Testis (tissue), 2 donors: ENCODE data around the gene KLC1.

ENCODE experiments used
- POLR2A ChIP-seq: fragments of 450-650 bp; IDR thresholded peaks from one replicate; pipeline ENCODE4 v1.6.1; 2017; ENCODE audit warnings: antibody characterized with exemption, mild to moderate bottlenecking, moderate library complexity
- TF ChIP-seq, protein P1 (sequence below), 3 experiments: fragments of 450-650 bp in 2 of 3; fragments of 200-600 bp in 1 of 3; sonication (generic) in 1 of 3; IDR thresholded peaks; one replicate each; pipeline ENCODE4 v1.5.1; 2016 to 2019; ENCODE audit warnings: antibody characterized with exemption in 3 of 3, mild to moderate bottlenecking in 2 of 3, moderate library complexity in 1 of 3

DNA sequence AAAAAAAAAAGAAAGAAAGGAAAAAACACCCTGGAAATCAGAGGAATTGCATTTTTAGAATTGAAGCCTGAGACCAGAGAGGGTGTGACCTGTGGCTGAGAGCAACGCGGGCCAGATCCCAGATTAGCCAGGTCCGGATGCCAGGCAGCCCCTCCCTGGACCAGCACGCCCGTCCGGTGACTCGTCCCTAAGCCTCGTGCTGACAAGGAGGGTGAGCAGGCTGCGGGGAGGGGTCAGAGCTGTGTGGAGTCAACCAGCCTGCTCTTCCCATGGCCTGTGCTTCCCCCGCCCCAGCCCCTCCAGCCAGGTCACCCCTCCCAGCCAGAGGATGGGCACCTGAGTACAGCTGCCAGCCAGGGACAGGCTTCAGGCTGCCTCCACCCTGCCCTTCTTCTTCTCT lies 4.2 kb upstream of the KLC1 start:
- TF ChIP-seq, protein P1, sequence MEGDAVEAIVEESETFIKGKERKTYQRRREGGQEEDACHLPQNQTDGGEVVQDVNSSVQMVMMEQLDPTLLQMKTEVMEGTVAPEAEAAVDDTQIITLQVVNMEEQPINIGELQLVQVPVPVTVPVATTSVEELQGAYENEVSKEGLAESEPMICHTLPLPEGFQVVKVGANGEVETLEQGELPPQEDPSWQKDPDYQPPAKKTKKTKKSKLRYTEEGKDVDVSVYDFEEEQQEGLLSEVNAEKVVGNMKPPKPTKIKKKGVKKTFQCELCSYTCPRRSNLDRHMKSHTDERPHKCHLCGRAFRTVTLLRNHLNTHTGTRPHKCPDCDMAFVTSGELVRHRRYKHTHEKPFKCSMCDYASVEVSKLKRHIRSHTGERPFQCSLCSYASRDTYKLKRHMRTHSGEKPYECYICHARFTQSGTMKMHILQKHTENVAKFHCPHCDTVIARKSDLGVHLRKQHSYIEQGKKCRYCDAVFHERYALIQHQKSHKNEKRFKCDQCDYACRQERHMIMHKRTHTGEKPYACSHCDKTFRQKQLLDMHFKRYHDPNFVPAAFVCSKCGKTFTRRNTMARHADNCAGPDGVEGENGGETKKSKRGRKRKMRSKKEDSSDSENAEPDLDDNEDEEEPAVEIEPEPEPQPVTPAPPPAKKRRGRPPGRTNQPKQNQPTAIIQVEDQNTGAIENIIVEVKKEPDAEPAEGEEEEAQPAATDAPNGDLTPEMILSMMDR (IDR thresholded peaks at IDR 0.05) = no peak
- no peak for TF ChIP-seq POLR2A
